ENCODE data around the gene PSEN1. TPM values are rescaled to one million over a fixed set of nuclear protein-coding genes. Genes with fewer than 3 reads are reported as not detected.

Gene PSEN1
- total RNA-seq, 2 donors from 2014 or later: 76.4 to 103 TPM

GRCh38 chr14:73217411-73217810 lies 81.1 kb downstream of the PSEN1 start:
- H3K4me3 ChIP-seq: no peak overlapping the region
- no peaks in the 10 kb centered on the region for H3K9me3 ChIP-seq
- H3K36me3 ChIP-seq: peaks cover 7% of the 10 kb centered on the region
- no peak overlapping the region for H3K9ac ChIP-seq (ENCODE audit: low read depth in 2 of 2, low read length in 2 of 2)
- TF ChIP-seq CTCF (IDR thresholded peaks at IDR 0.05): no peak
- intact Hi-C loops (cut with DNase I): no loop called here
- no peaks in the 10 kb centered on the region for H3K4me1 ChIP-seq
- H3K27ac ChIP-seq: no peak overlapping the region
- no peak for DNase-seq
- H3K27me3 ChIP-seq: no peaks in the 10 kb centered on the region

- TF ChIP-seq CTCF (IDR thresholded peaks at IDR 0.05): no peak
- H3K9me3 ChIP-seq: no peaks in the 10 kb centered on the region
- H3K4me3 ChIP-seq: no peak overlapping the region
- no peaks in the 10 kb centered on the region for H3K36me3 ChIP-seq
- H3K9ac ChIP-seq (ENCODE audit: low read depth in 2 of 2, low read length in 2 of 2): no peak overlapping the region
- H3K4me1 ChIP-seq: no peaks in the 10 kb centered on the region
- intact Hi-C loops (cut with DNase I): no loop called here
- H3K27me3 ChIP-seq: no peaks in the 10 kb centered on the region
- no peak for DNase-seq
- no peak overlapping the region for H3K27ac ChIP-seq
These were observed 83.8 kb downstream of the PSEN1 start for GRCh38 chr14:73220061-73220460.

GRCh38 chr14:73220634-73221033 lies 84.3 kb downstream of the PSEN1 start:
- Histone ChIP-seq H3K27ac (no peak overlapping the region), H3K4me3 (no peak overlapping the region), H3K27me3 (no peaks in the 10 kb centered on the region), H3K36me3 (no peaks in the 10 kb centered on the region), H3K9ac (ENCODE audit: low read depth in 2 of 2, low read length in 2 of 2) (no peak overlapping the region), H3K4me1 (no peaks in the 10 kb centered on the region), H3K9me3 (no peaks in the 10 kb centered on the region)
- no peak for TF ChIP-seq CTCF (IDR thresholded peaks at IDR 0.05)
- intact Hi-C loops (cut with DNase I): no loop called here
- DNase-seq: no peak

GRCh38 chr14:73221945-73222344 lies 85.6 kb downstream of the PSEN1 start:
- Histone ChIP-seq H3K27me3 (no peaks in the 10 kb centered on the region), H3K4me3 (no peak overlapping the region), H3K27ac (no peak overlapping the region), H3K9ac (ENCODE audit: low read depth in 2 of 2, low read length in 2 of 2) (no peak overlapping the region), H3K4me1 (no peaks in the 10 kb centered on the region), H3K36me3 (no peaks in the 10 kb centered on the region), H3K9me3 (no peaks in the 10 kb centered on the region)
- TF ChIP-seq CTCF (IDR thresholded peaks at IDR 0.05): no peak
- intact Hi-C loops (cut with DNase I): no loop called here
- no peak for DNase-seq

GRCh38 chr14:73223049-73223448 lies 86.7 kb downstream of the PSEN1 start:
- Histone ChIP-seq H3K27me3 (no peaks in the 10 kb centered on the region), H3K9me3 (no peaks in the 10 kb centered on the region), H3K4me1 (no peaks in the 10 kb centered on the region), H3K27ac (no peak overlapping the region), H3K36me3 (no peaks in the 10 kb centered on the region), H3K9ac (ENCODE audit: low read depth in 2 of 2, low read length in 2 of 2) (no peak overlapping the region), H3K4me3 (no peak overlapping the region)
- no peak for DNase-seq
- intact Hi-C loops (cut with DNase I): no loop called here
- TF ChIP-seq CTCF (IDR thresholded peaks at IDR 0.05): no peak

- no peaks in the 10 kb centered on the region for H3K4me1 ChIP-seq
- DNase-seq: no peak
- no peak for TF ChIP-seq CTCF (IDR thresholded peaks at IDR 0.05)
- H3K27ac ChIP-seq: no peak overlapping the region
- intact Hi-C loops (cut with DNase I): no loop called here
- H3K9me3 ChIP-seq: no peaks in the 10 kb centered on the region
- no peak overlapping the region for H3K4me3 ChIP-seq
- H3K36me3 ChIP-seq: no peaks in the 10 kb centered on the region
- H3K9ac ChIP-seq (ENCODE audit: low read depth in 2 of 2, low read length in 2 of 2): no peak overlapping the region
- H3K27me3 ChIP-seq: no peaks in the 10 kb centered on the region
These were observed 89.2 kb downstream of the PSEN1 start for GRCh38 chr14:73225496-73225895.
